ENCODE measurements around the gene CEP63. TPM values are rescaled to one million over a fixed set of nuclear protein-coding genes. Genes with fewer than 3 reads are reported as not detected.

Gene CEP63
- total RNA-seq, 1 donor, result 19.4 TPM

DNA sequence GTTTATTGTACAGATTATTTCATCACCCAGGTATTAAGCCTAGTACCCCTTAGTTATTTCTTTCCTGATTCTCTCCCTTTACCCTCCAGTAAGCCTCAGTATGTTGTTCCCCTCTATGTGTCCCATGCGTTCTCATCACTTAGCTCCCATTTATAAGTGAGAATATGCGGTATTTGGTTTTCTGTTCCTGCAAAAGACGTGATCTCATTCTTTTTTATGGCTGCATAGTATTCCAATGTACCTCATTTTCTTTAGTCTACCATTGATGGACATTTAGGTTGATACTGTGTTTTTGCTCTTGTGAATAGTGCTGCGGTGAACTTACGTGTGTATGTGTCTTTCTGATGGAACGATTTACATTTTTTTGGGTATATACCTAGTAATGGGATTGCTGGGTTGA, 36.7 kb downstream of the CEP63 start:
- DNase-seq (ENCODE audit: low read depth), result no peak
- H3K4me3 ChIP-seq (ENCODE audit: low read depth, low read length), result no peak overlapping the region
- no peak for TF ChIP-seq CTCF (IDR thresholded peaks at IDR 0.05; ENCODE audit: insufficient read depth, low read length)

- DNase-seq (ENCODE audit: low read depth), result no peak
- H3K4me3 ChIP-seq (ENCODE audit: low read depth, low read length), result no peak overlapping the region
- no peak for TF ChIP-seq CTCF (IDR thresholded peaks at IDR 0.05; ENCODE audit: insufficient read depth, low read length)
Measured at GRCh38 chr3:134525293-134525692, 39.4 kb downstream of the CEP63 start.

DNA sequence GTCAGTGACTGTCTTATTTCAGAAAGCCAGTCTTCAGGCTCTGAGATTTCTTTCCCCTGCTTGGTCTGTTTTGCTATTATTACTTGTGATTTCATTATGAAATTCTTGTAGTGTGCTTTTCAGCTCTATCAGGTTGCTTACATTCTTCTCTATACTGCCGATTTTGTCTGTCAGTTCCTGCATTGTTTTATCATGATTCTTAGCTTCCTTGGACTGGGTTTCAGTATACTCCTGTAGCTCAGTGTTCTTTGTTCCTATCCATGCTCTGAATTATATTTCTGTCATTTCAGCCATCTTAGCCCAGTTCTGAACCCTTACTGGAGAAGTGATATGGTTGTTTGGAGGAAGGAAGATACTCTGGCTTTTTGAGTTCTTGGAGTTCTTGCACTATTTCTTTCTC, 40.5 kb downstream of the CEP63 start:
- TF ChIP-seq CTCF (IDR thresholded peaks at IDR 0.05; ENCODE audit: insufficient read depth, low read length), result no peak
- H3K4me3 ChIP-seq (ENCODE audit: low read depth, low read length), result no peak overlapping the region
- no peak for DNase-seq (ENCODE audit: low read depth)

DNA sequence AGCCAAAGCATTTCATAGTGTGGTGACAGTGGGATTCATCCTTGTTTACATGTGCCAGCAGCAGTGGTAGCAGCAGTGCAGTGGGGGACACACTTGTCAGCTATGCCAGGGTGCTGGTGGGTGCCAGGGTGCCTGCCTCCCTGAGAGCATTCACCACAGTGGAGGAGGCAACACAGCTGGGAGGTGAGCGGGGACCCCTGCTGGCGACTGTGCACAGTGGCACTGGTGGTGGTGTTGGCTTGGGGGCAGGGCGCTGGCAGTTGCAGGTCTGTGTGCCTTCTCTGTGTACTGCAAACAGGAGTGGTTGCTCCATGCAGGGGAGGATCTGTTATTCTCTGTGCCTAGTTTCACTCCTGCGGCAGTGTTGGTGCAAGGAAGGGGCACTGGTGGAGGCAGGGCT, 41.2 kb downstream of the CEP63 start:
- peak; percentile 6 for TF ChIP-seq CTCF (IDR thresholded peaks at IDR 0.05; ENCODE audit: insufficient read depth, low read length)
- no peak overlapping the region for H3K4me3 ChIP-seq (ENCODE audit: low read depth, low read length)
- no peak for DNase-seq (ENCODE audit: low read depth)

GRCh38 chr3:134527538-134528186, 41.8 kb downstream of the CEP63 start:
- DNase-seq (ENCODE audit: low read depth), result no peak
- no peak overlapping the region for H3K4me3 ChIP-seq (ENCODE audit: low read depth, low read length)
- no peak for TF ChIP-seq CTCF (IDR thresholded peaks at IDR 0.05; ENCODE audit: insufficient read depth, low read length)

DNA sequence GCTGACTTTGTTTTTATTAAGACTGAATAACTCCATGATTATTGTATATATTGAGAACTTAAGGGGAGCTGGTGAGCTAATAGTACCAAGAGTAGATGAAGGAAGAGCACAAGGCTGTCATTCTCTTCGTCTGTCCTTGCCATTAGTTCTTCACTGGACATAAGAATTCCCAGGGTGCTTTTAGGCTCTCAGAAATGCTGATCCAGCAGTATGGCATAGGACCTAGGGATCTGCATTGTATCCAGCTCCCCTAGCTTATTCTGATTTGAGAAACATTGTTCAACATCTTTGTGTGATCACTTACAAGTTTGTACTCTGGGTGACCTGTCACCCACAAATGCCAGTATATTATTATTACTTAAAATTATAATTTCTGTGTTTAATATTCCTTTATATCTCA, 47.6 kb downstream of the CEP63 start:
- DNase-seq (ENCODE audit: low read depth), result no peak
- H3K4me3 ChIP-seq (ENCODE audit: low read depth, low read length), result no peak overlapping the region
- no peak for TF ChIP-seq CTCF (IDR thresholded peaks at IDR 0.05; ENCODE audit: insufficient read depth, low read length)

Measured in fibroblast of the aortic adventitia (primary cell).